Stimulated activated CD8-positive, alpha-beta memory T cell treated with anti-CD3 and anti-CD28 coated beads, Interleukin-4, amount 100 ng/mL, for 24 hours (primary cell): ENCODE data around the gene CENPP.

Experiments
- DNase-seq: peaks from one replicate; pipeline ENCODE4 v3.0.0-alpha.2; 2020; ENCODE audit warnings: low read depth

Gene CENPP

DNA sequence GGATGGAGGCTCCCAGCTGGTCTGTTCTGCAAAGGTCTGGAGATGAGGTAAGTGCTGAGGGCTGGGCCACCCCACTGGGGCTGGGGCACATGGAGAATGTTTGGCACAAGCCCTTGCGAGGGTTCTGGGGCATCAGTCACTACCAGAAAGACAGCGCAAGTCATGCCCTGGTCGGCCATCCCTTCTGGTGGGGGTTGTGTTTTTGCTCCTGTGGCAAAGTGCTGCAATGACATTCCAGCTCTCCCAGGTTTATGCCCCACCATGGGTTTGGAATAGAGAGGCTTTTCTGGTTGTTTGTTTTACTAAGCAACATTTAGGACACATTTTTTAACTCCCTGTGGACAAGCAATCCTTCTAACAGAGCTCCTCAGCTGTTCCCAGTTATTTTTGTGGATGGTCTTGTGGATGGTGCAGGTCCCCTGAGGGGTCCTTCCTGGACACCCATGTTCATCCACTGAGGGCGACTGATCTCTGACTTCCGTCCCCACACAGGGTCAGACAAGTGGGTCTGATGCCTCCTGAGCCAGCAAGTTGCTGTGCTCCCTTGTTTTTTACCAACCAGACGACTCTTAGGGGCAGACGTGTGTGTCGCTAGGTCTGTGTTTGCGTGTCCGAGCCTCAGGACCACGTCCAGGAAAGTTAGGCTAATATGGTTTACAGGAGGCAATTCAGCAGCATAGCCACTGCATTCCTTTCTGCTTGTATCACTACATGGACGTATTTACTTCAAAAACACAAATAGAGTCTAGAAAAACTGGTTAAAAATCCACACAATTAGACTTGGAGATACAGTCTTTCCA, 274.9 kb downstream of the CENPP start:
- DNase-seq, result no peak

DNA sequence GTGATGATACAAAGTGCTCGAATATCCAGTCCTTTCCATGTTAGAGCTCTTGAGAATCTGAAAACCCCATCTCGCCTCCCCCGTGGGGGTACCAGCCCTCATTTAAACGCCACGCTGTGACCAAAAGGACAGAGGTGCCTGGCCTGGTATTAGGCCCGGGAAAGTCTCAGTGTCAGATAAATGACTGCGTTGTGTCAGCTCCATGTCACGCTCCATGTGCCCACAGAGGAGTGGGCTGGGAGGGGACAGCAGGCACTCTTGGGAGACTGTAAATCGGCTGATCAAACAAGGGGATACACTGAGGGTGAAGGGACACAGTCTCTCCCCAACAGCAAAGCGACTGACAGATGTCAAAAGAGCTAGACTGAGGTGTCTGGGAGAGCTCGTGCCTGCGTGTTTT, 275.7 kb downstream of the CENPP start:
- DNase-seq, result no peak

- DNase-seq, result no peak
Observed at GRCh38 chr9:92602413-92602812, 276.7 kb downstream of the CENPP start.

GRCh38 chr9:92603100-92603499, 277.3 kb downstream of the CENPP start:
- DNase-seq, result no peak

GRCh38 chr9:92603990-92604389, 278.2 kb downstream of the CENPP start:
- no peak for DNase-seq

DNA sequence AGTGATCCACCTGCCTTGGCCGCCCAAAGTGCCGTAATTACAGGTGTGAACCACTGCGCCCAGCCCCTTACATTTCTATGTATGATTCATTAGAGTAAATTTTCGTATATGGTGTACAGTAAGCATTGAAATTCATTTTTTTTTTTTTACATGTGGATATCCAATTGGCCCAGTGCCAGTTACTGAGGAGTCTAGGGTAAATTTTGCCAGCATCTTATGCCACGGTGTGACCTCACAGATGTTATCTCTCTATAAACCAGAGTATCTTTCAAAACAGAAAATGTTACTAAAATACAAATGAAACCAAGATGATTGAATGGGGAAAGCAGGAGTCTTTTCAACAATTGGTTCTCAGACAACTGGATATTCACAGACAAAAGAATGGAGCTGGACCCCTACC, 279.5 kb downstream of the CENPP start:
- DNase-seq, result no peak

DNA sequence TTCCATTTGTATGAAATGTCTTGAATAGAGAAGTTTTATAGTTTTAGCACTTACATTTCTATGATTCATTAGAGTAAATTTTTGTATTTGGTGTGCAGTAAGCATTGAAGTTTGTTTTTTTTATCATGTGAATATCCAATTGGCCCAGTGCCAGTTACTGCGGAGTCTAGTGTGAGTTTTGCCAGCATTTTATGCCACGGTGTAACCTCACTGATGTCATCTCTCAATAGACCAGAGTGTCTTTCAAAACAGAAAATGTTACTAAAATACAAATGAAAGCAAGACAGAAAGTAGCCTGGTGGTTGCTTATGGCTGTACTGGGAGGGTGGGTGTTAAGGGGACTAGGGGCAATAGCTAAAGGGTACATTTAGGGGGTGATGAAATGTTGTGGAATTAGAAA, 281.3 kb downstream of the CENPP start:
- DNase-seq, result no peak

- no peak for DNase-seq
Observed at GRCh38 chr9:92607773-92608172, 282.0 kb downstream of the CENPP start.

DNA sequence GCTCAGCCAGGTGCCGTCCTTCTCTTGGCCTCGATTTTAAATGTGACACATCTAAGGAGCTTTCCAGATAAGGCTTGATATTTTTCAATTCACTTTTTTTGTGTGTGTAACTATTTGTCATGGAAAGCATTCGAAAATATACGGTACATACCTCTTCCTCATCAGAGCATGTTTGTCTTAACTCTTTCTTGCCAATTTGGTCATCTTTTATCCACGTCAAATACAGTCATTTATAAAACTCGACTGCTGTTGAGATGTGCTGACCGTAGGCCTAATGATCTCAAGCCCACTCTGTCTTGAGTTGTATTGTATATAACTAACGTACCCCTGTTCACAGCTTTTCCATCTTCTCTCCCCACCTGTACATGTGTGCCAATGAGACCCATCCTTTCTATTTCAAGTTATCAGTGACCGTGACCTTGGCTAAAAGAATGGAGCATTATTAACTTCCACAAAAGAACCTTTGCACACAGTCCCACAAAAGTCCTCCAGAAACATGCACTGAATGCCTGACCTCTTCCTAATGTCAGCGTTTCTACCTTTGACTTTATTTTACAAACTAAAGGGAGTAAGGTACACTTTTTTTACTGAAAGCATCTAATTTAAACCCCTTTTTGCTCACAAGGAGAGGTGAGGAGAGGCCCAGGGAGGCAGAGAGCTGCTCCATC, 282.6 kb downstream of the CENPP start:
- DNase-seq, result no peak

- no peak for DNase-seq
Observed at GRCh38 chr9:92608909-92609445, 283.2 kb downstream of the CENPP start.

DNA sequence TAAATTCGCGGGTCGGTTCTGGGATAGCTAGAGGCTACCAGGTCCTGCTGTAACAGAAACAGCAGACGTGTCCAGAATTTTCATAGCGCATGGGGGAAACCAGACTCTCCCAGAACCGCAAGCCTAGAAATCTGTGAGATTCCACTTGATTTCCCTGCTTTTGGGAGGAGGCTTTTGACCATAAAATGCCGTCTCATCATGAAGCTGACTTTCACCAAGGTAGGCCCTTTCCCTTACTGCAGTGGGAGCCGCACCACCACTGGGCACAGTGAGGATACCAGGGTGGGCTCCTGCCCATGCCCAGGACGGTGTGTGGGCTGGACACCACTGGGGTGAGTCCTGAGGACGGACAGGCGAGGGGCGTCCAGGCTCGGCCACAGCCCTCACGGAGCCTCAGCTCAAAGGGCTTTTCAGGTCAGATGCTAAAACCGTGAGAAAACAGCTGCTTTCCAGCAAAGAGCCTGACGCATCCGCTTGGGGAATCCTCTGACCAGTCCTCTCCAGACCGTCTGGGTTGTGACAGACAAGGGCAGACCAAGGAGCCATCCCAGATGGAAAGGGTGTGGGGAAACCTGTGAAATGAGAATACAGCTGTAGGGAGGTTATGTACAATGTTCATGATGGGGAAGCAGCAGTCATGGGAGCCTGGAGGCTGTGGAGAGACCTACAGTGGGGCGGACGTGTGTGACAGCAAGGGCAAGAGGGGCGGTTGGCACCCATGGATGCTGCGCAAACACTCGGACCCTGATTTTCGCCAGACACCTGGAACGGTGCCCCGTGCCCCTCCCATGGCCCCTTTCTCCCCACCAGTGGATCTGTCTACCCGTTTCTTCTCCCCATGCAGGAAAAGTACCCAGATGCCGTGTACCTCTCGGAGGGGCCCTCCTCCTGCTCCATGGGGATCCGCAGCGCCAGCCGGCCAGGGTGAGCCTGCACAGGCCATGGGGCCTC, 285.0 kb downstream of the CENPP start:
- no peak for DNase-seq

DNA sequence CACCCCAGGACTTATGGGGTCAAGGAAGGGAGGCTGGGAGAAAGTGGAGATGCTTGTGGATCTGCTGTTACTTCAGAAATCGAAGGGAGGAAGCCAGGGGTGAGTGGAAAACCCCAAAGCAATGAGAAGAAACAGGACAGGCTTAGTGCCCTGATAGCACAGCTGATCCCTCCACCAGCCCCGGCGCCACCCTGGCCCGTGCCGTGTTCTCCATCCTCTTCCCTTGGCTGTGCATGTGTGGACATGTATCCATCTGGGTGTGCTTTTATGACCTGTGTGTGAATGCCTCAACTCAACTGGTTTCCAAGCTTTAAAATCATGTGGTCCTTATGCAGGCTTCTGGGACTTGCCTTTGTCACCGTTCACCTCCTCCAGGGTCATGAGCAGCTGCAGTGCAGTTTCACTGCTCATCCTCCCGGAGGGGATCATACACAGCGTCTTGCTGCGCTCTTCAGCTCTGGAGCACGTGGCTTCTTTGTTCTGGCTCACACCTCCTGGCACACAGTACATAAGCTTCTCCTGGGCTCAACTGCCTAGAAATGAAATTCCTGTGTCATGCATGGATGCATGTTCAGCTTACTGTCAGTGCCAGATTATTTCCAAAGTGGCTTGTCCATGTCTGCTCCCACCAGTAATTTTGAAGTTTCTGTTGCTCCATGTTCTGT, 286.0 kb downstream of the CENPP start:
- DNase-seq, result no peak

DNA sequence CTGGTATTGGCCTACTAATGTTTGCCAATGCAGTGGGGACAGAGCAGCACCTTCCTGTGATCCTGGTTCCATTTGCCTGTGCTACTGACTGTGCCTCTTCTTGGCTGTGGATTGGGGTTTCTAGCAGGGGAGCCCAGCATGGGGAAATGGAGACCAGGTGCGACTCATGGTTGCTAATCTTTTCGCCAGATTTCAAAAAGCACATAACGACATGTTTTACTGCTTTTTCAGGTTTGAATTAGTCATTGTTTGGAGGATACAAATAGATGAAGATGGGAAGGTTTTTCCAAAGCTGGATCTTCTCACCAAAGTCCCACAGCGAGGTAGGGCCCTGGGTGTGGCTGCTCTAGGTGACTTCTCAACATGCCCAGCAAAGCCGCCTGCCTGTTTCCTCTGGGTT, 286.5 kb downstream of the CENPP start:
- DNase-seq, result no peak

DNA sequence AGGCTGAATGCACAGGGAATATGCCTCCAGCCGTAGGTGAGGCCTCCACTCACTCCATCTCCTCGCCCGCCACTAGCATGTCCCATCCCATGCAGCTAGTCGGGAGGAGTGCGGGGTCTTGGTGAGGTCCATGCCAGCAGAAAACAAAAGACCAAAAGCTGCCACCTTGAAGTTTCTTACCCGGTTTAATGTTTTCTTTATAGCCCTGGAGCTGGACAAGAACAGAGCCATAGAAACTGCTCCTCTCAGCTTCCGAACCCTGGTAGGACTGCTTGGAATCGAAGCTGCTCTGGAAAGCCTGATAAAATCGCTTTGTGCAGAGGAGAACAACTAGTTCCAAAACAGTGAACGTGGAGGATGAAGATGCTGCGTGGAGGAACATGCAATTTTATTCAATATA, 287.1 kb downstream of the CENPP start:
- DNase-seq, result no peak

DNA sequence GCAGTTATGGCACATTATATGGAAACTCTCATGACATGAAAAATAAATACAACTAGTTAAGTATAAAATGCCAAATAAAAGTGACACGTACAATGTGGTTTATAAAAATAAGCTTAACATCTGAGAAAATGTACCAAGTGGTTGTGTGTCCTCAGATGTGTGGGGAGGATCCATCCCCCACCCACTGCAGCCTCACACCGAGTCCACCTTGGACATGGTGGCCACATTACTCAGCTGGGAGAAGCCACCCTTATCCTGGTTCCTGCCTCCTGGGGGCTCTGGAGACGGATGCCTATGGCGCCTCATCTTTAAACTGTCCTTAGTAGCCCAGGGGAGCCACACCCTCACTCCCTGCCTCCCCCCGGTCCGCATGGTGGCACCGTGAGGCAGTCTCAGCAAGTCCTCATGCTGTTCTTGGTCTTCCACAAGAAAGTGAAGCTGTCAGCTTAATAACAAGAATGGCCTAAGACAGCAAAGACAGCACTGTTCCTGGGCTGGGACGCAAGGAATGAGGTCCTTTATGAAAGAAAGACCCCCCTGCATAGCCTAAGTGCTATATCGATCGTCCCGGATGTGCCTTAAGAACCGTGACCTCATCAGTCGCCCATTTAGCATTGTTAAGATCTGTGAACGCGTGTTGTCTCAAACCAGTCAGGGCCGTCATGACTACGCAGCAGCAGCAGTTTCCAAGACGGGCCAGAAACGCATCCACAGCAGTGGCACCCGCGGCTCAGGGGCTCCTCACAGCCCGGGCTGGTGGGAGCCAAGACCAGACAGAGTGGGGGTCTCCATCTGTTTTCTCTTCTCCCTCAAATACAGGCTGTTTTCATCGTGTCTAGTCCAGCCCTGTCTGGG, 287.7 kb downstream of the CENPP start:
- no peak for DNase-seq

DNA sequence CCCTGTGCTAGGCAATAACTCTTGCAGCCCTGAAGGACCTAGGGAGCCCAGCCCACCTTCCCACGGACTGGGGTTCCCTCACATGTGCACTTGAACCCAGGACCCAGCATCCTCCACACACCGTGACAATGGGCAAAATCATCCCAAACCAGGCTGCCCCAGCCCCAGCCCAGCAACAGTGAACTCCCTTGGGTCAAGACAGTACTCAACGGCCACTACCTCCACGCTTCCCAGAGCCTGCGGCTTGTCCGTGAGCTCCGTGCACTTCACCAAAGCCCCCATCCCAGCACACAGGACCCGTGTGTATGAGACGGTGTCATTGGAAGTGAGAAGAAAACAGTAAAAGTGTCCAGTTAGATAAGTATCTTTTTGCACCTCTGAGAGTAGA, 288.4 kb downstream of the CENPP start:
- DNase-seq, result no peak

DNA sequence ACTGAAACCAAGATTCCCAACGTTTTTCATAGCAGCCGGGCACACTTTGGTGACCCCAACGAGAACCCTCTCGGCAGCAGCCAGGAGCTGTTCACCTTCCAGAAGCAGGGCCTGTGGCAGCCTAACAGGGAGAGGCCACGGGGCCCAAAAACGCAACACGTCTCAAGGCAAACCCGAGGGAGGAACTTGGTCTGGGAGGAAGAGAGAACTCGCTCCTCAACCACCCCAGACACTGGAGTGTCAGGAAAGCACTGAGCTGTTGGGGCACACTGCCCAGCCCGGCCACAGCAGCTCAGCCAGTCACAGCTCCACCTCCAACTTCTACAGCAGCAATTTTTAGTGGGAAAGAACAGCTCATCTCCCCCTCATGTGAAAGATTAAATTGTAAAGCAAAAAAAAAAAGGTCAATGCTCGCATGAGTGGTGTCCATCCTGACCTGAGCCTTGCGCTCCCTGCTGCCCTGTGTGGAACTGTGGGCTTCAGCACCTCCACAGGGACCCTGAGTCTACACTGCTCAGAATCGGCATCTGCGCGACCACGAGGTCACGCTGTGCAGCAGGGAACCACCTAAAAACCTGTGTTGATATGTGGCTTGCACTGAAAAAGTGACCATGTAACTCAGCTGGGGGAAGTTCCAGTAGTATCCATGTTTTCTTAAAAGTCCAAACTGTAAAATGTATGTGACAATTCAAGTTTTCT, 289.2 kb downstream of the CENPP start:
- DNase-seq, result no peak

DNA sequence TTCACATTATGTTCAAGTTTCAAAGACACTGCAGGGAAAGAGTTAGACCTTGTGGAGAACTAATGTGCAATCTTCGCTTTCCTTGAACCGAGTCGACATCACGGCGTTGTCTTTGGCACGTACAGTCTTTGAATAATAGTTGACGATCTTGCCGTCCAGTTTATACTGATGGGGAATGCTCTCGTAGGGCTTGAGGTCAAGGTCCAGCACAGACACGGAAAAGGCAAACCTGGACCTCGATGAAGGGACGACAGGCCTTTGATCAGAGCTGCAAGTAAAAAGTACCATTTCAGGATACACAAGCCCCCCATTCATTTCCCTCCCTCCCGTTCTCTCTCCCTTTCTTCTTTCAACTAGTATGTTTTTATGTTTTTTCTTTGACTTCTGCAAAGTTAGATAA, 290.0 kb downstream of the CENPP start:
- no peak for DNase-seq

- DNase-seq, result no peak
Observed at GRCh38 chr9:92616199-92616641, 290.5 kb downstream of the CENPP start.

GRCh38 chr9:92616655-92617111, 290.9 kb downstream of the CENPP start:
- DNase-seq, result no peak
